GM18907 (cell line): ENCODE data around the gene TJAP1.

ENCODE experiments used
- ATAC-seq: cut with Tn5 transposase; IDR thresholded peaks from one replicate; pipeline ENCODE4 v1.9.1; 2021; ENCODE audit warnings: mild to moderate bottlenecking, moderate library complexity; ENCODE audit not compliant: unreplicated experiment

Gene TJAP1

DNA sequence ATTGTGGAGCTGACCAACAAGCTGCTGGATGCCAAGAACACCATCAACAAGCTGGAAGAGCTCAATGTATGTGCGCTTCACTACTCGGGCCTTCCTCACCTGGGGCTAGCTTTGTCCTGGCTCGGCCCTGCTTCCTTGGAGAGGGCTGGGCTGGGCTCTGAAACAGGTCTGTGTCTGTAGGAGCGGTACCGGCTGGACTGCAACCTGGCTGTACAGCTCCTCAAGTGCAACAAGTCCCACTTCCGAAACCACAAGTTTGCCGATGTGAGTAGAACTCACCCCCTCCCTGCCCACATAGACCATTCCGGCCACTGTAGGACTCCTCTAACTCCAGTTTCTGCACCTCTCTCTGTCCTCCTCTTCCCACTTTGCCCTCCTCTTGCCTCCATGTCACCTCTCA, 26.1 kb downstream of the TJAP1 start:
- ATAC-seq, result no peak

GRCh38 chr6:43504756-43505593, 27.6 kb downstream of the TJAP1 start:
- no peak for ATAC-seq

- no peak for ATAC-seq
These were observed 28.3 kb downstream of the TJAP1 start for GRCh38 chr6:43505718-43506117.

DNA sequence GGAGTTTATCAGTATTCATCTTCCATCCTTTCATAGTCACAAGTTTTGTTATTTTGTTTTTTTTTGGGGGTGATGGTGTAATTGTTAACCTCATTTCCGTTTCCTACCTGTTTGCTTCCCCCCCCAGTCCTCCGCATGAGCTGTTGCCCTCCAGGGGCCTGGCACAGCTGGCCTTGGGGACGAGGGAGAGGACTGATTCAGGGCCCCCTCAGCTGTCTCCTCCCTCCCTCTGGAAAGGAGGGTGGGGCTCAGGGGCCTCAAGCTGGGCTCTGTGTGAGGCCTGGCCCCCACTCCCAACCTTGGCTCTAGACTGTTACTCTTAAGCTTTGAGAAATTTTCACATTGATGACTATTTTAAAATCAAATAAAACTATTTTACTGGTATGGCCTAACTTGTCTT, 28.8 kb downstream of the TJAP1 start:
- ATAC-seq, result no peak

GRCh38 chr6:43506667-43507471, 29.5 kb downstream of the TJAP1 start:
- ATAC-seq, result peak; percentile 54

DNA sequence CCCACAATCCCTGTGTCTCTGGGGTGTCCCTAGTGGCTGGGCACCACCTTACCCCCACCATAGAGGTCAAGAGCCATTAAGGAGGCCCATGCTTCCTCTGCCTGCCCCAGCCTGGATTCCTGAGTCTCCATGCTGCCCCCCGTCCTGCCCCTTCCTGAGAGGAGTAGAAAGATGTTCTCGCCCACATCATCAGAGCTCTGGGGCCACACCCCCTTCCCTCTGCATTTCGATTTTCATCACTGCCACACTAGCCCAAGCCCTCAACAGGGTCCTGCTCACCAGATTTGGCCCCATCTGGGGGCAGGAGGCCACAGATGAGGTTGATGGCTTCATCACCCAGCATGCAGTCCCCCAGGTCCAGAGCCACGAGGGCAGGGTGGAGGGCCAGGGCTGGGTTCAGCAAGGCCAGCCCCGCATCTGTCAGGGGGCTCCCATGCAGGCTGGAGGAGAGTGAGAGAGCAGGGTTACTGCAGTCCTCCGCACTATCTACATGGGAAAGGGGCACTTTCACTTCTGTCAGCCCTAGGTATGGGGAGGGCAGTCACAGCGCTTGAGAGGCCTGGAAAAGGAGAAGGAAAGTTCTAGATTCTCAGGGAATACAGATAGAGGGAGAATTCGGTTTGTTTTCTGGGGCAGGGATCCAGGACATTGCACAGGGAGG, 31.2 kb downstream of the TJAP1 start:
- ATAC-seq, result no peak

DNA sequence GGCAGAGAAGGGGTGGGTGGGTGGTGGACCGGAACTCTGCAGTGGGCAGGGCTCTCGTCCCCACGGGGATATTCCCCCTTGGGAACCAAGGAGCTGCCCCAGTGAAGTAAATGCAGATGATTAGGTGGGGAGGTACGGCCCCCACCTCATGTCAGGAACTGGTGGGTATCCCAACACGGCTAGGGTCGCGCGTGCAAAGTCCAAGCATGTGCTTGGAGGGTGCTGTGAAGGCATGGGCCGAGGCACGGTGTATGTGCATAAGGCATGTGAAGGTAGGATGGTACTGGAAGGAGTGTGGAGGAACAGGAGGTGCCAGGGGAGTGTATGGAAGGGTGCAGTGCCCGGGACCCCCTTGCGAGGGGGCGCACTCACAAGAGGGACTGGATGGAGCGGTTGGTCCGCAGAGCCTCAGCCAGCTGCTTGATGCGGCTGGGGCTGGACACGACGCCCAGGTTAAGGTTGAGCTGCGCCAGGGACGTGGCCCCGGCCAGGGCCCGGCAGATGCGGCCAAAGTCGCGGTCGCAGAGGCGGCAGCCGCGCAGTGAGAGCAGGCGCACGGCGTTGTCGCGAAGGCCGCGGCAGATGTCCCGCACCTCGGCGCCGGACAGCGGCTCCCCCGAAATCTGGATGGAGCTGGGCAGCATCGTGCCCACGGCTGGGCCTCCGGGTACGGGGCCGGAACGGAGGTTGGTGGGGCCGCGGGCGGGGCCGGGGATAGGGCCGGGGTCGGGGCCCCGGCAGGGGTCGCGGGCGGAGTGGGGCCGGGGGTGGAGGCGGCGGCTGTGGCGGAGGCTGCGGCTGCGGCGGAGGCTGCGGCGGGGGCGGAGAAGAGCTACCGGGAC, 32.0 kb downstream of the TJAP1 start:
- no peak for ATAC-seq

- peak; percentile 50 for ATAC-seq
These were observed 32.8 kb downstream of the TJAP1 start, which contains the start of gene LRRC73 for GRCh38 chr6:43509984-43510826. Gene LRRC73, minus strand, starts transcription at chr6:43510346. Its CDS starts 561 bp downstream, at chr6:43509785.

DNA sequence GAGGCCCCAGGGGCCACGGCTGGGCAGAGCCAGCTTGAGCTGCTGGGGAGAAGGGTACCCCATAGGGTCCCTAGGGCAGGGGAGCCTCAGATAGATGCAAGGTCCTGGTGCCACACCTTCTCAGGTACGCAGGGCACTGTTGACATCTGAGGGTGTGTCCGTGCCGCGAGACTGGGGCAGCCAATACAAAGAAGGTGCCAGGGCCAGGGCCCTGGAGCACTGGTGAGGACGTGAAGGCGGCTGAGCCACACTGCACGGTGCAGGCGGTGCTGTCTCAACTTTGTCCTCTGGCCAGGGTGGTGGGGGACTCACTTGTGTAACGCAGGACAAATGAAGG, 33.4 kb downstream of the TJAP1 start:
- ATAC-seq, result no peak

GRCh38 chr6:43511824-43512415, 34.5 kb downstream of the TJAP1 start:
- ATAC-seq, result no peak

DNA sequence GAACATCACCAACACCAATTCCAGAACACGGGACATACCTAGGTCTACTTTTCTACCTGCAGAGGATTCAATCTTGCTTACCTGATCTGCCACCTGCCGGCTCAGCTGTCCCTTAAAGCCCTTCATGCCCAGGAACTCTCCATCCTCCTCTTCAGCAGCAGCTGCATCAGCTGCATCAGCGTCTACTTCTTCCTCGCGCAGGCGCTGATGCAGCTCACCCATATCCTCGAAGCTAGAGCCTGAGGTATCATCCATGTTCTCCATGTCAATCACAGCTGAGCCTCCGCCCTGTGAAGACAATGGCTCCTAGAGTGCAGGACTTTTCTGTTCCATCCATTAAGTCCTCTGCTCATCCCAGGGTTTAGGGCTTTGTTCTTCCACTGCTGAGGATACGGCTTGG, 38.4 kb downstream of the TJAP1 start:
- no peak for ATAC-seq

- ATAC-seq, result no peak
These were observed 39.0 kb downstream of the TJAP1 start for GRCh38 chr6:43516367-43516696.

- peak; percentile 83 for ATAC-seq
These were observed 39.5 kb downstream of the TJAP1 start, which contains the start of the genes POLR1C and YIPF3 for GRCh38 chr6:43516697-43517504. Gene POLR1C, plus strand, starts transcription at chr6:43517089. Its CDS starts 21 bp downstream, at chr6:43517110. Gene YIPF3, minus strand, starts transcription at chr6:43516926. Its CDS starts 119 bp downstream, at chr6:43516807.

- ATAC-seq, result no peak
These were observed 40.4 kb downstream of the TJAP1 start for GRCh38 chr6:43517505-43518357.

- no peak for ATAC-seq
These were observed 42.7 kb downstream of the TJAP1 start for GRCh38 chr6:43520097-43520496.

DNA sequence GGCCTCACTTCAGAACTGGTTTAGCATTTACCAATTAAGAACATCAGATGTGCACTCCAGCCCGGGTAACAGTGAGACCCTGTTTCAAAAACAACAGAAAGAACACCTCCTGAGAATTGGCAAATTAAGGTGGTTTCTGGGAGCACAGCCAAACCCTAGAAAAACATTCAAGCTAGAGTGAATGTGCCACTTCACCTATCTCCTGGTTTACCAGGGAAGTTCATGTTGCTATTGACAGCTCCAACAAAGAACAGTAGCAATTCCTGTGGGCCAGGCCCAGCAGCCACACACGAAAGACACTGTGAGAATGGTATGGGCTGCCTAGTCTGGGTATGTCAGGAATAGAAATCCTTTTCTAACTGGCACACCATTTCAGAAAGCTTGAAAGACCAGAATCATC, 44.5 kb downstream of the TJAP1 start:
- ATAC-seq, result no peak

- ATAC-seq, result no peak
These were observed 45.3 kb downstream of the TJAP1 start for GRCh38 chr6:43522547-43523261.
